Measurements from ENCODE around the gene PRSS1.
A peak's percentile ranks its signal among the peaks of the same experiment; 100 is the strongest.

The PRSS1 gene

DNA sequence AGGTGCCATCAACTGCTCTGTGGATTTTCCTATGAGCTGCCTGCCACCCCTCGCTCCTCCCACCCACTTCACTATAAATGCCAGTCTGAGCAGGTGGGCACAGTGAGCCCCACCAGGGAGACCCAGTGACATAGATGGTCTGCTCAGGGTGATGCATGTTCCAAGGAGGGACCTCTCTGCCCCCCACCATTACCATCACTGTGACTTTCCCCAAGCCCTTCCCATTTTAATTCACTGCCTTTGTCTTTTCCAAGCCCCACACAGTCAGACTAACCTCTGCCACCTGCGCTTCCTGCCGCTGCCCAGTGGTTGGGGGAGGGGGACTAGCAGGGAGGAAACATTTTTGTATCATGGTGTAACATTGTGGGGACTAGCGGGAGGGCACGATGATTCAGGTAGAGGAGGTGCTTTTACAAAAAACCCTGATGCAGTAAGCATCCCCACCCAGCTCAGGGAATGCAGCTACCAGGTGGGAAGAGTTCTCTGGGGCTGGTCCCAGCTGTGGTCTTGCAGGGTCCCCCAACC, 46.1 kb downstream of the PRSS1 start:
- peaks cover 75% of the 10 kb centered on the region for H3K36me3 ChIP-seq (ENCODE audit: insufficient read depth, low read length)
- TF ChIP-seq EZH2 (IDR thresholded peaks at IDR 0.05; ENCODE audit: borderline replicate concordance, low read depth, low read length, severe bottlenecking) (no peak), CTCF (IDR thresholded peaks at IDR 0.05; ENCODE audit: borderline replicate concordance, extremely low read depth, low read length, poor library complexity, severe bottlenecking) (no peak)
- peak overlapping the region; percentile 97 for H3K27ac ChIP-seq (ENCODE audit: low read length)
- DNase-seq (peak; percentile 90), ATAC-seq (ENCODE audit: insufficient read depth, low read depth) (peak; percentile 43)
- H3K27me3 ChIP-seq (ENCODE audit: insufficient read depth, low read length, poor library complexity), result no peaks in the 10 kb centered on the region
- peak overlapping the region; percentile 42 to 60; a peak in 3 of 4 replicates for H3K4me3 ChIP-seq (ENCODE audit: low read depth in 1 of 2, low read length in 2 of 2)
- peaks cover 78% of the 10 kb centered on the region for H3K4me1 ChIP-seq (ENCODE audit: insufficient read depth, low read length)
- H4K20me1 ChIP-seq (ENCODE audit: insufficient read depth, low read length), result no peaks in the 10 kb centered on the region
- no peak overlapping the region for H2AFZ ChIP-seq (ENCODE audit: low read depth, low read length)
- H3K4me2 ChIP-seq (ENCODE audit: insufficient read depth, low read length), result peak overlapping the region; percentile 69
- H3K9ac ChIP-seq (ENCODE audit: low read depth, low read length), result peak overlapping the region; percentile 99
- H3K79me2 ChIP-seq (ENCODE audit: insufficient read depth, low read length), result peaks cover 92% of the 10 kb centered on the region
- H3K9me3 ChIP-seq (ENCODE audit: insufficient read depth, low read length, severe bottlenecking), result no peaks in the 10 kb centered on the region

- peaks cover 78% of the 10 kb centered on the region for H3K4me1 ChIP-seq (ENCODE audit: insufficient read depth, low read length)
- ATAC-seq (ENCODE audit: insufficient read depth, low read depth) (no peak), DNase-seq (peak; percentile 51)
- peak overlapping the region; percentile 97 for H3K27ac ChIP-seq (ENCODE audit: low read length)
- H3K36me3 ChIP-seq (ENCODE audit: insufficient read depth, low read length), result peaks cover 75% of the 10 kb centered on the region
- TF ChIP-seq EZH2 (IDR thresholded peaks at IDR 0.05; ENCODE audit: borderline replicate concordance, low read depth, low read length, severe bottlenecking) (no peak), CTCF (IDR thresholded peaks at IDR 0.05; ENCODE audit: borderline replicate concordance, extremely low read depth, low read length, poor library complexity, severe bottlenecking) (no peak)
- H2AFZ ChIP-seq (ENCODE audit: low read depth, low read length), result no peak overlapping the region
- H4K20me1 ChIP-seq (ENCODE audit: insufficient read depth, low read length), result no peaks in the 10 kb centered on the region
- H3K79me2 ChIP-seq (ENCODE audit: insufficient read depth, low read length), result peaks cover 92% of the 10 kb centered on the region
- peak overlapping the region; percentile 69 for H3K4me2 ChIP-seq (ENCODE audit: insufficient read depth, low read length)
- no peaks in the 10 kb centered on the region for H3K9me3 ChIP-seq (ENCODE audit: insufficient read depth, low read length, severe bottlenecking)
- H3K27me3 ChIP-seq (ENCODE audit: insufficient read depth, low read length, poor library complexity), result no peaks in the 10 kb centered on the region
- H3K4me3 ChIP-seq (ENCODE audit: low read depth in 1 of 2, low read length in 2 of 2), result peak overlapping the region; percentile 42 to 60; a peak in 3 of 4 replicates
- H3K9ac ChIP-seq (ENCODE audit: low read depth, low read length), result peak overlapping the region; percentile 99
Measured at GRCh38 chr7:142796001-142796500, 46.8 kb downstream of the PRSS1 start.

DNA sequence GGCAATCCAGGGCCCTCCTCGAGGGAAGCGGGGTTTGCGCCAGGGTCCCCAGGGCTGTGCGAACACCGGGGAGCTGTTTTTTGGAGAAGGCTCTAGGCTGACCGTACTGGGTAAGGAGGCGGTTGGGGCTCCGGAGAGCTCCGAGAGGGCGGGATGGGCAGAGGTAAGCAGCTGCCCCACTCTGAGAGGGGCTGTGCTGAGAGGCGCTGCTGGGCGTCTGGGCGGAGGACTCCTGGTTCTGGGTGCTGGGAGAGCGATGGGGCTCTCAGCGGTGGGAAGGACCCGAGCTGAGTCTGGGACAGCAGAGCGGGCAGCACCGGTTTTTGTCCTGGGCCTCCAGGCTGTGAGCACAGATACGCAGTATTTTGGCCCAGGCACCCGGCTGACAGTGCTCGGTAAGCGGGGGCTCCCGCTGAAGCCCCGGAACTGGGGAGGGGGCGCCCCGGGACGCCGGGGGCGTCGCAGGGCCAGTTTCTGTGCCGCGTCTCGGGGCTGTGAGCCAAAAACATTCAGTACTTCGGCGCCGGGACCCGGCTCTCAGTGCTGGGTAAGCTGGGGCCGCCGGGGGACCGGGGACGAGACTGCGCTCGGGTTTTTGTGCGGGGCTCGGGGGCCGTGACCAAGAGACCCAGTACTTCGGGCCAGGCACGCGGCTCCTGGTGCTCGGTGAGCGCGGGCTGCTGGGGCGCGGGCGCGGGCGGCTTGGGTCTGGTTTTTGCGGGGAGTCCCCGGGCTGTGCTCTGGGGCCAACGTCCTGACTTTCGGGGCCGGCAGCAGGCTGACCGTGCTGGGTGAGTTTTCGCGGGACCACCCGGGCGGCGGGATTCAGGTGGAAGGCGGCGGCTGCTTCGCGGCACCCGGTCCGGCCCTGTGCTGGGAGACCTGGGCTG, 47.5 kb downstream of the PRSS1 start:
- Histone ChIP-seq H3K4me2 (ENCODE audit: insufficient read depth, low read length) (peak overlapping the region; percentile 69), H3K27me3 (ENCODE audit: insufficient read depth, low read length, poor library complexity) (no peaks in the 10 kb centered on the region), H3K9ac (ENCODE audit: low read depth, low read length) (peak overlapping the region; percentile 99), H4K20me1 (ENCODE audit: insufficient read depth, low read length) (no peaks in the 10 kb centered on the region), H3K79me2 (ENCODE audit: insufficient read depth, low read length) (peaks cover 91% of the 10 kb centered on the region), H3K36me3 (ENCODE audit: insufficient read depth, low read length) (peaks cover 74% of the 10 kb centered on the region), H3K27ac (ENCODE audit: low read length) (peak overlapping the region; percentile 97), H3K4me3 (ENCODE audit: low read depth in 1 of 2, low read length in 2 of 2) (peak overlapping the region; percentile 42 to 60; a peak in 3 of 4 replicates), H3K9me3 (ENCODE audit: insufficient read depth, low read length, severe bottlenecking) (no peaks in the 10 kb centered on the region), H2AFZ (ENCODE audit: low read depth, low read length) (no peak overlapping the region), H3K4me1 (ENCODE audit: insufficient read depth, low read length) (peaks cover 78% of the 10 kb centered on the region)
- TF ChIP-seq EZH2 (IDR thresholded peaks at IDR 0.05; ENCODE audit: borderline replicate concordance, low read depth, low read length, severe bottlenecking), result no peak
- peak; percentile 2 for TF ChIP-seq CTCF (IDR thresholded peaks at IDR 0.05; ENCODE audit: borderline replicate concordance, extremely low read depth, low read length, poor library complexity, severe bottlenecking)
- no peak for DNase-seq
- ATAC-seq (ENCODE audit: insufficient read depth, low read depth), result no peak
